GM18498 (cell line): ENCODE measurements around the gene NTNG1.
"Not testable (repeated sequence)": the region's sequence is repeated elsewhere in the genome, so short reads cannot be mapped to it uniquely, and the experiment has no call there.

Experiments
- ATAC-seq: cut with Tn5 transposase; IDR thresholded peaks from one replicate; pipeline ENCODE4 v1.9.1; 2021; ENCODE audit warnings: mild to moderate bottlenecking, moderate library complexity; ENCODE audit not compliant: unreplicated experiment

The NTNG1 gene

DNA sequence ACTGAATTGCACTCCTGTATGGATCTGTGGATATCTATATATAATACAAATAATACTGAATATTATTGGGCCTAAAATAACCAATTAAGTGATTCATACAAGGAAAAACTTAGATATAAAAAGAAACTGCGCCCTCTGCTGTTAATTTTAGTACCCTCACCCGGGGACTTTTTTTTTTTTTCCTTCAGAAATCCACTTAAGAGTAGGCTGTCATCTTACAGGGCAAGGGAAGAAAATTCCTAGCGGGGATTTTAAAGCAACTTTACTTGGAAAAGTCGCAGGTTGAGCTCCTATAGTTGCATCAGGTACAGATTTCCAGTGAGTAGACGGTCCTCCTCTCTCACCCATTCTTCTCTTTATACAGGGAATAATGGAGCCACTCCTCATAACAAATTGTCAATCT is 1.3 kb downstream of the NTNG1 start:
- ATAC-seq = no peak

DNA sequence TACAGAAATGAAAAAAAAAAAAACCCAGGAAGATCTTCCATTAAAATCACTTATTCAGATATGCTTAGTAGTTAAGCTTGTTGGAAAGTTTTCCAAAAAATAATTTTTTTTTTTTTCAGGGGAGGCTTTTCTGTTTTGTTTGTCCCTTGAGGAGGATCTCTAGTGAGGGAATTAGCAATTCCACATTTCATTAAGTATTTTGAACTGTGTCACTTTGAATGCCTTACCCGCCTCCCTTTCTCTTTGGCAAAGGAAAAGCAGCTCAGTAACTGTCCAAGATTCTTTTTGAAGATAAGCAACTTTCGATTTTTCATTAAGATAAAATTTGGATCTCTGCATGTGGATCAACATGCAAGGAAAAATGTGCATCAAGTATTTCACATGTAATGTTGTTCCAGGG is 1.8 kb downstream of the NTNG1 start:
- no peak for ATAC-seq

DNA sequence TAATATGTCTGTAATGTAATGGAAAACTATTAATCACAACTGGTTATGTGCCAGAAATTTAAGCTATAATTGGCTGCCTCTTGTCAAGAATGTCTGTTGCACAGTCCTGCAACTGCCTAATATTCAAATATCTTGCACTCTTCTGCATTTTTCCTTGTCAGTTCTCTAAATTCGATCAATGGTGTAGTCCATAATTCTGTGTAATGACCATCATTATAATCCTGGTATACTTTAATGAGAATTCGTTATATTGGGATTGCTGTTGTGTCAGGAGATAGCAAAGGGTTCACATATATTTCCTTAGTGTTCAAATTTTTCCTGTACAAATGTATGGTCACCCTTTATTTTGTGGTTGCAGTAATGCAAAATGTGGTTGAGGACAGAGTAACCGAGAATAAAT is 4.8 kb downstream of the NTNG1 start:
- no peak for ATAC-seq

DNA sequence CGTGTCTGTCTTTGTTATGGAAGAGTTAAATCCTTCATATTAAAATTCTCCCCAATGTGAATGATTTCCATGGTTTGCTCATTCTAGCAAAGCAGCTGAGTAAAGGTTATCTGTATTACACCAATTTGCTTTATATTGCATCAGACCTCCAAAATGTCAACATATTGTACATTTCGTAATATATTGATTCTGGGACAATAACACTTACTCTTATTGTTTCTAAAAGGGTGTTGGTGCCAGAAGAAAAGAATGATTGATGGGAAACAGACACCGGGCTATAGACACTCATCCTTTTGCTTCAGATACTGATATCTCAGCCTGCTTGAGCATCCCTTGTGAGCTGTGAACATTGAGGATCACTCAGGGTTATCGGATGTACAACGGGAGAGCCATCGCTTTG is 7.0 kb downstream of the NTNG1 start:
- no peak for ATAC-seq

DNA sequence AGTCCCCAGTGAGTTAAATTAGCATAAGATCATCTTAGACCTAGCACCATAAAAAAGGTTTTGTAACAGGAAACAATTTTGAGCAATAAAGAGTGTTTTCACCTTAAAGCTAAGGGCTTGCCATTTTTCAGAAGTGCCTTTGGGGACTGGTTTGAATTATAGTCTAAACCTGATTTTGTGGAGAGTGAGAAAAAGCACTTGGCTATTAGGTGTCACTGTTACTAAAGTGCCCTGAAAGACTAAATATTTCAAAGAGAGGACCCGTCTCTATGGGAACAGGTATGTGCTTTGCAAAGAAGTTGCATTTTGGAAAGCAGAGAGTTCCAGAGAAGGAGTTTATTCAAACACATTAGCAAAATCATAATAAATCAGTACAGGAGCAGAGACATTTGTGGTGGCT is 9.1 kb downstream of the NTNG1 start:
- ATAC-seq = no peak

DNA sequence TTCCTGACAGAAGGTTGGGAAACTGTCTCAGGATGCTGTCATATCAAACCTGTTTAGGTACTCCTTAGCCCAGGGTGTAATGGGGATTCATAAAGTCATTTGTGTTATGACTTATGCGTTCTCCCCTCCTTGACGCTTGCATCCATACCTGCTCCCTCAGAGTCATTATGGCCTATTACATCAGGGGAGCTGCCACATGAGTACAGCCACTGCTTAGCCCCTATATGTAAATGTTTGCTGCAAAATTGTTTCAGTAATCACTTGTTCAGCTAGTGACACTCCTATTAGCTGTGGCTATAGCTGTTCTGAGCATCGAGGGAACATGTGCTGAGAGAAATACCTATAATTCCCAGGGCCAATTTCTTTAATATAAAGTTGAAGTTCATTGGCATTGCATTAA is 10.5 kb downstream of the NTNG1 start:
- ATAC-seq = no peak

DNA sequence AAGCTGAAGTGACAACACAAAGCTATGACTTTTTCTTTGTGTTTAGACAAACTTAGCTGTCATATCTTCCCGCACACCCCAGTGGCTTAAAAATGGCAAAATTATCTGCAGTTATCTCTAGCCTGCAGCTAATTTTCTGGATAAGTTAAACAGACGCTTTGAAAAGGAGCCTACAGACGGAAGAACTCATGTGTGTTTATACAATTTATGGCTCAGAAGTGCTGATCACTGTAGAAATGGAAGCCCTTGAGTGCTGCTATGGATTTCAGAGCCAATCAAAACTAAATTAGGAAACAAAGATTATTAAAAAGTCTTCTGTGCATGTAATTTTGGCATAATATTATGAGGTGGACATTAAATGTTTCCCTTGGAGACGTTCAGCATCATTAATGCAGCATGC is 11.6 kb downstream of the NTNG1 start:
- ATAC-seq = no peak

DNA sequence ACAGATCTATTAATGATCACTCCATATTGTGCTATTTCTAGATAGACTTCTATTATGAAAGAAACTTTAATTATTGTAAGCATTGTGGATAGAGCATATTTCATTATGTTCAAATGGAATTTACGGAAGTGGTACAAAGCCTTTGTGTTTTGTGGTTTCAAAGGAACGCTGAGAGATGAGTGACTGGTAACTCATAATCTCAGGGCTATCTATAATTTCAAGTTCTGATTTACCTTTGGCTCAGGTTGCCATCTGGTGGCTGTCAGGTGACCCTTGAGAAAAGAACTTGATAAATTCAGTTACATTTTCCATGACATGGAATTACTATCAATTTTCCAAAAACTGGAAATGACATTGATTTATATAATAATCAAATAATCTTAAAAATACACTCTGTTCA is 12.2 kb downstream of the NTNG1 start:
- ATAC-seq = no peak

DNA sequence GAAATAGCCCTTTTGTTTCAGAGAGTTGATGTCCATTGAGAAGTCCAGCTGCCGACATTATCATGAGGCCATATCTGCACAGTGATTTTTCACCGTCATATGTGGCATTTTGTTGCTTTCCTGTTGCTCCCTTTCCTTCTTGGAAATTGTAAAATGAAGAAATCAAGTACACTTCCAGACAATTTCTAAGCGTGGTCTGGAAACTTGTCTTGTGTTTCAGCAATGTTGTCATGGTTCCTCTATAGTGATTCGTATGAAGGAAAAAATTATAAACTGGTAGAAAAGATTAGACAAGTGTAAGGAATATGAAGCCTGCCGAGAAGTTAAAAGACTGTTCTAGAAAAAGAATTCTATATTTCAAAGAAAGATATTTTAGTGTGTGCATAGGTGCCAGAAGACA is 17.7 kb downstream of the NTNG1 start:
- ATAC-seq = no peak

DNA sequence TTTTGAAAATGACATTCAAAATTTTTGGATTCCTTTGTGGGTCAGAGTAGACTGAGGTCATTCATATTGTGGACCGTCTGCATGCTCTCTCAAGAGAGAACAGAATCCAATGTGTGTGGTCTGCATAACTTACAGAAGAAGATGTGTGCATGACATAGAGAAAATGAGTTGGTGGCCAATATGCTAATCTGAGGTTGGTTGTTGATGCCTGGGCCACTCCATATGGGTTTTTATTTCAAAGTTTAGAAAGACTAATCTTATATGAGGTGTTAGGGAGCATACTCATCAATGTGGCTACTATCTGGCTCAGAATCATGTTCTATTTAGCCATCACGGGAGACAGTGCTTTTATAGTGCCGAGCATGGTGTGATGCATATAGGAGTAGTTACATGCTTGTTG is 18.2 kb downstream of the NTNG1 start:
- ATAC-seq = no peak

DNA sequence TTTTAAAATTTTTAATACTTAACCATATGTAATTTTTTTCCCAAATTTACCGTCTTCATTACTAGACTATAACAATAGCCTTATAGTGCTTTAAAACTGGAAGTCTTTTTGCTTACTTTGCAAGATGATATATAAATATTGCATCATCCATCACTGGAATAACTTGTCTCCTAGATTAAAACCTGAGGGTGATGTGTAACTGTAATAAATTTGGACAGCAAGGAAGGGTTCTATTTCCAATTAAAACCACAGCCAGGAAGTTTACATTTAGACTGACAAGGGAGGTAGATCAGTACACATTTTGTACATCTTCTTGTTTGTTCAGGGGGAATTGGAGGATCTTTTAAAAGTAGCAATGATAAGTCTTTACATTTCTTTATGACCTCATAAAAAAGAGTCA is 21.9 kb downstream of the NTNG1 start:
- ATAC-seq = no peak

DNA sequence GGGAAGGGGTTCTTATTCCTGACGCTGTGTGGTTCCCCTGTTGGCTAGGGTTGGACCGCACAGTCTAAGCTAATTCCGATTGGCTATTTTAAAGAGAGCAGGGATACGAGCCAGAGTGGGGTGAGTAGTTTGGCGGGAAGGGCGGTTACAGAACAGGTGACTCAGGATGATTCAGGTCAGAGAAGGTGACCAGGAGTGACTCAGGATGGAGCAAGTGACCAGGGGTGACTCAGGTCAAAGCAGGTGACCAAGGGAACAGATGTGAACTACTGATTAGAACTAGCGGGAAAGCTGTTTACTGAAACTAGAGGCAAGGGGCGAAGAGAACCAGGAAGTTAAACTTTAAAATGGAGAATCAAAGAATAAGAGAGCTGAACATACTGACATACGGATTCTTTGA is 24.1 kb downstream of the NTNG1 start:
- not testable (repeated sequence) for ATAC-seq

DNA sequence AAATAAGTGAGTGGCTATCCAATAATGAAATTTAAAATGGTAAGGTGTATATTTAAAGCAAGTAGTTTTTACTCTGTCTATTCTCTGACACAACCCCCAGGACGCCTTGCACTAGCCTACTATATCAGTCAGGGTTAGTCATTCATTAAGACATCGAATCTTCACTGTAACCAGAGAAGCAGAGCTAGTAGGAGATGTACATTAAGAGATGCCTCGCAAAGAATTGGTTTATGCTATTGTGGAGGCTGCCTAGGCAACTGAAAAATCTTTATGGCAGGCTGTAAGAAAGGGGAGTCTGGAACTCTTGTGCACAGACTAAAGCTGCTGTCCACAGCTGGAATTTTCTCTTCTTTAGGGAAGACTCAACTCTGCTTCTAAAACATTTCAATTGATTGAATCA is 28.8 kb downstream of the NTNG1 start:
- ATAC-seq = no peak

DNA sequence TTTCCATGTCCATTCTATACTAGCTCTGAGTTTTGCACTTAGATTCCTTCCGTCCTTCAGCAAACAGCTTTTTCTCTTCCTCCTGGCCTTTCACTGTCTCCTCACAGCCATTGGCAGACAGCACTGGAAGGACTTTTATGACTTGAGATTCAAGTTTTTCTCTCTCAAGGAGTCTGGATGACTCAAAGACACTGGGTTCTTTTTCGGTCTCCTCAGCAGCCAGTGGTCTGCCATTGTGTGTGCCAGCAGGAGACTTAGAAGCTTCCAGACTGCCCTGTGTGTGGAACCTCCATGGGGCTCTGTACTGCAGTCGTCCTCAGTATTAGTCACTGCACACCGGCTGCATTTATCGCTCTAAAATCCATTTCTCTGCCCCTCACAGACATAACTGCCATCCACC is 30.5 kb downstream of the NTNG1 start:
- ATAC-seq = no peak

DNA sequence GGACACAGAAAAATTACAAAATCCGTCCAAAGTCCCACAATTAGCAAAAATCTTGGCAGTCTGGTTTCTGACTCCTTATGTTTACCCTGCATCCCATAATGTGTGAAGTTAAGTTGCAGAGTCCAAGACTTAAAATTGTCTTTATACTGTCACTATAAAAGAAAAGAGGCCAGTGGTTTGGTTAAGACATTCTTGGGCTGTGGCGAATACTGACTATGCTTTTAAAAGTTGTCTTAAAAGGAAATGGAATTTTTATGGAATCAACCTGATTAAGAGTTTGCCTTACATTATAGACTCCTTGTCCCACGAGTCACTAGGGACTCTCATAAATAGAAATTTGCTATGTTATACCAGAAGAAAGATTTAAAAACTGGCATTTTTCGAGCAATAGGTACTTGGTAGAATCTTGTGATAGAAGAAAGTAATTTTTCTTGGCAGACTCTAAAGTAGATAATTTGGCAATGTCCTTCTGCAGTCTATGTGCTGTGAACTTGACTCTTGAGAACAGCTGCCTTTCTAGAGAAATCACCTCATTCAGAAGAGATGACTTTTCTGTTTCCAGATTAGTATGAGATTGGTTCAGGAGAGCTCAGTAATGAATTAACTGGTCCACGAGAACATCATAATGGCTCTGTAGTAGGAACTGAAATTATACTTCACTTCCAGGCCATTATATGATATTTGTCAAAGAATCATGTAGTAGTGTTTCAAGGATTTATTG is 31.8 kb downstream of the NTNG1 start:
- no peak for ATAC-seq

DNA sequence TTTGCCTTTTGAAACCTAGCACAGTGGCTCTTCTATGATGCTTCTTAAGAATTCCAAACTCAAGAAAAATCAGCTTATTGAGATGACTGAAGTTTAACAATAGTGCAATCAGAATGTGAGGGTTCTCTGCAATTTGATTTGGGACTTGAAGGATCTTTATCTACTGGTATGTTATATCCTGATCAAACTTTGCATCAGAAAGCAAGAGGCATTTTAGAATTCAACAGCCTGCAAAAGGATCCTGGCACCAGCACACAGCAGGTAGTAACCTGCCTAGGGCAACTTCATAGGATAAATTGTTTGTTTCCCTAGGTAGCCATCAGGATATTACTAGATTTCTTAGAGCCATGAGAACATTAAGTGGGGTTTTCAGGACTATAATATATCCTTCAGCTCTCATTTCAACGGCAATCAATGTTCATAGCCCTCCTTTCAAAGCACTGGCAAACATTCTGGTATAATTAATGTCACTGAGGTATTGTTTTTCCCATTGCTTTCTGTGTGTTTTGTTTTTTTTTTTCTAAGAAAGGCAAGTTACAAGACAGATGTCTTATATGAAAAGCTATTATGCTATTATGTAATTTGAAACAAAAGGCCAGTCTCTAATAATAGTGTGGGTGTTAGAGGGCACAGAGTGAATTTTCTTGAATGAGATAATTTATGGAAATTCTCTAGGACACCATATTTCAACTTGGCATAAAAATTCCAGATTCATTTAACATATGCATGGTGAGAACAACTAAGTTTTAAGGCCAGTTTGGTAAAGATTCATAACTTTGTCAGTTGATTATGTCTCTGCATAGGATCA is 34.5 kb downstream of the NTNG1 start:
- no peak for ATAC-seq

DNA sequence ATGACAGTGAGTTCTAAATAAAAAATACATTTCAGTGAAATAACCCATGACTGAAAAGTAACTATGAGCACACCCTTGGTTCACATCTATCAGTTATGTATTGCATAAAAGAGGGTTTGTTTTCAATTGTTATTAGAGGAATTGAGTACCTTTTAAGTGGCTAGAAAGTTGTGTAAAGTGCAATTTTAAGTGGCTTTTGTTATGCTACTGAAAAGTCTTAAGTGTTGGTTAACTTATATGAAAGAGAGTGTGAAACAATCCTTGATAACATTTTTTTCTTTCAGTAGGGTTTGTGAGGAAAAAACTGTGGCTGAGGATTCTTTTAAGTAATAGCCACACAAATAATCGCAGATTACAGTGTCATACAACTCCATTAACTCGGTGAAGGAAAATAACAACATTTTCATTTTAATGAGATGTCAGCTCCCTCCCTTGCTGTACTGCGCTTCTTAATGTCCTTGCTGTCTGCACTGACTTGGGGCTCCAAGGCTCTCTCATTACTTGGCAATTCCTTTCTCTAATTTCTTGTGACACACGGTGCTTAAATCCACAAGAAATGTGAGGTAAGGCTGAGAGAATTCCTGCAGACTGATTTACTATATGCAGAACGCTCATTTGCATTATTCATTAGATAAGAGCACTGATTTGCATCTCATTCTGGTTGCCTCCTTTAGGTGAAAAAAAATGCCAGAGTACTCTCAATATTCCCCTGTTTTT is 40.6 kb downstream of the NTNG1 start:
- ATAC-seq = no peak

DNA sequence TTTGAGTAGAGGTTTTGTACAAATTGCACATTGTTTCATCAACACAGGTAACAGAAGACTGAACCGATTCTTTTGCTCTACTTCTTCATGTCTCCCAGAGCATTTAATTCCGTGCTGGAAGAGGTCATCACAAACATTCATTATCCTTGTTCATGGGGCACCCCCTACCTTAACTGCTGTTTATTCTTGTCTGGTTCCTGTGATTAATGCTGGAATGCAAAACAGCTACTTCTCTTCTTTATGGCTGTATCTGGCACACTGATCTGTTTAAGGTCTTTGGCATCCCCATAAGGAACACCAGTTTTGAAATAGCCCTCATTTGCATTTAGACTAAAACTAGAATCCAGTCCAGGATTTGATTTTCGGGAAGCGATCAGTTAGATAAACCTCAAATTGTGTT is 42.2 kb downstream of the NTNG1 start:
- no peak for ATAC-seq

DNA sequence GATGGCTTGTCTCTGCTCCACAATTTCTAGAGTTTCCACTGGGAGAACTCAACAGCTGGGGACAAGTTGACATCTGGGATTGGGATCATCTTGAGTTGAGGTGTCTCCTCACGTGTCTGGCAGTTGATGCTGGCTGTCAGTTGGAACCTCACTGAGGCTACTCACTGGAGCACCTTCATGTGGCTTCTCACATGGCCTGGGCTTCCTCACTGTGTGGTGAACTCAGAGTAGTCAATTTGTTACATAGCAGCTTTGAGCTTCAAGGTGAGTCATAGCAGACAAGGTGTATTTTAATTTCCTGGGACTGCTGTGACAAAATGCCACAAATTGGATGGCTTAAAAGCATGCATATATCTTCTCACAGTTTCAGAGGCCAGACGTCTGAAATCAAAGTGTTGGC is 44.0 kb downstream of the NTNG1 start:
- ATAC-seq = no peak

DNA sequence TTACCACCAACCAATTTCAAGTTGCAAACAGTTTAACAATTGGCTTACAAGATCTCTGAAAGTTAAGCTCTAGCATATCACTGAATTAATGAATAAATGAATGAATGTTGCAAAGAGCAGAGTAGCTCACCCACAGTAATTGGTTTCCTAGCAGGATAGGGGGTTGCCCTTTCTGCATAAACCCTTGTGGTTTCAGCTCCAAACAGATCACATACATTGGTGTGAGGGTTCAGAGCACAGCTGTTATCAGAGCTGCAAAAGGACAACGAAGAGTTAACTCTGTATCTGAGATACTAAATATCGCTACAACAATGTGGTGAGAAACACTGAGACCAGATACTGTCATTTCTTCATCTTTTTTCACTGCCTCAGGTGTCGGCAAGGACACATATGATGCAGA is 46.6 kb downstream of the NTNG1 start:
- ATAC-seq = no peak

DNA sequence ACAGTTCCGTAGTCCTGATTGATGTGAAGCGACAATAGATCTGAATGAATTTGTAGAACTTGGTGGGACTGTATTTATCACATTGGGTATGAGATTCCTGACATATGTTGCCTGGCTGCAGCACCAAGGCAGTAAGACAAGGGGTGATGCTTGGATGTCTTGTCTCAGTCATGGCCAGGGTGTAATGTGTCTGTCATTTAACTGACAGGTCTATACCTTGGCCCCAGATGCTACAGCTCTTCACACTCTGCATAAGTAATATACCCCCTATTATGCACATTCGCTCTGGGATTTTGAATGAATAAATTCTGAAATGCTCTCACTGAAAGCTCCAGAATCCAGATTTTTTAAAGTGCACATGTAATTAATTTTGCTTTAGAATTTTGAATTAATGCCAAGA is 47.3 kb downstream of the NTNG1 start:
- no peak for ATAC-seq

DNA sequence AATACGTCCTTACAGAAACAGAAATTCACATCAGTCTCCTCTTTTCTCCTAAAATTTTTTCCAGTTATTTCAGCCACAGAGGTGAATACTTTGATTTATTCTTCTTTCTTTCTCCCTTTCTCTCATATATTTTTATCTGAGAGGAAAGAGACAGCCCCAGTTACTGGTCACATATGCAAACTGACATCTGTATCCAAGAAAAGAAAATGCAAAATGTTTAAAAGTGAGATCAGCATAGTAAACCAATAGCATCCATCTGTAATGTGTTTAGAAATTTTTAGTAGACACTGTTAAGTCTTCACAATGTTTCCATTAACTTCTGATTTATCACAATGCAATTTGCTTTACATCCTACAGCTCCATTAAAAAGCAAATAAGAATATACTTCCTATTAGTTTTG is 53.5 kb downstream of the NTNG1 start:
- ATAC-seq = no peak
